PC-9 (cell line): ENCODE results near the gene ZNF764. TPM values are rescaled to one million over a fixed set of nuclear protein-coding genes. Genes with fewer than 3 reads are reported as not detected.

ENCODE experiments used
- BruUV-seq: library from RNA; stranded (reverse); fragments of 400-500 nt; replicated peaks from 2 replicates; lab custom pipeline; 2021; lab: Mats Ljungman, UMichigan
- CTCF ChIA-PET: fragments of 300-600 bp; sonication (Branson Sonifier 250); formaldehyde crosslinking; loops from one replicate; lab custom pipeline; 2022; ENCODE audit warnings: antibody characterized with exemption; lab: Charles Lee
- POLR2A ChIA-PET: fragments of 300-600 bp; sonication (Branson Sonifier 250); formaldehyde crosslinking; loops from one replicate; lab custom pipeline; 2022; ENCODE audit warnings: antibody characterized with exemption; ENCODE audit not compliant: unreplicated experiment; lab: Charles Lee
- DNase-seq, 2 experiments: peaks; one replicate each; pipeline versions ENCODE4 v3.0.0 to v3.0.0-alpha.2; 2015 to 2022; ENCODE audit warnings: mixed read lengths in 1 of 2
- H2AFZ ChIP-seq: fragments of 200-600 bp; sonication (generic); 2 replicates; pipeline ENCODE4 v1.8.1; 2017; ENCODE audit warnings: antibody characterized with exemption
- H3F3A ChIP-seq: fragments of 200-600 bp; sonication (generic); 2 replicates; pipeline ENCODE4 v1.8.1; 2017; ENCODE audit warnings: antibody characterized with exemption, mild to moderate bottlenecking, low read depth; ENCODE audit not compliant: insufficient read depth
- H3K27ac ChIP-seq: fragments of 200-600 bp; sonication (generic); 2 replicates; pipeline ENCODE4 v1.6.1; 2016; ENCODE audit warnings: mixed run types
- H3K27me3 ChIP-seq: fragments of 200-600 bp; sonication (generic); 2 replicates; pipeline ENCODE4 v1.6.1; 2016; ENCODE audit warnings: low read depth, mixed run types; ENCODE audit not compliant: insufficient read depth
- H3K36me3 ChIP-seq: fragments of 200-600 bp; sonication (generic); 2 replicates; pipeline ENCODE4 v1.6.1; 2016; ENCODE audit warnings: low read depth, mixed run types
- H3K4me1 ChIP-seq: fragments of 200-600 bp; sonication (generic); replicated peaks from 2 replicates; pipeline ENCODE4 v1.6.1; 2016; ENCODE audit warnings: mixed run types; ENCODE audit not compliant: insufficient read depth
- H3K4me2 ChIP-seq: fragments of 200-600 bp; sonication (generic); 2 replicates; pipeline ENCODE4 v1.6.1; 2017; ENCODE audit warnings: mixed run types
- H3K4me3 ChIP-seq: fragments of 200-600 bp; sonication (generic); 2 replicates; pipeline ENCODE4 v1.6.1; 2016; ENCODE audit warnings: mixed run types
- H3K79me2 ChIP-seq: fragments of 200-600 bp; sonication (generic); 2 replicates; pipeline ENCODE4 v1.6.1; 2017; ENCODE audit warnings: low read depth, mixed run types
- H3K9me2 ChIP-seq: fragments of 200-600 bp; sonication (generic); 2 replicates; pipeline ENCODE4 v1.8.1; 2017; ENCODE audit warnings: mild to moderate bottlenecking; ENCODE audit not compliant: insufficient read depth
- H3K9me3 ChIP-seq: fragments of 200-600 bp; sonication (generic); 2 replicates; pipeline ENCODE4 v1.8.1; 2016; ENCODE audit warnings: low read depth; ENCODE audit not compliant: insufficient read depth
- H4K20me1 ChIP-seq: fragments of 200-600 bp; sonication (generic); 2 replicates; pipeline ENCODE4 v1.8.1; 2017; ENCODE audit not compliant: insufficient read depth
- EZH2 ChIP-seq: fragments of 200-600 bp; sonication (generic); IDR thresholded peaks from 2 replicates; pipeline ENCODE4 v1.8.0; 2017; ENCODE audit warnings: antibody characterized with exemption, low read depth
- intact Hi-C: fragments of 100-400 bp; cut with micrococcal nuclease; formaldehyde crosslinking; loops from one replicate; pipeline ENCODE4 v1.10.0; 2022; ENCODE audit not compliant: unreplicated experiment
- total RNA-seq: library from RNA; stranded (reverse); gene quantifications from 2 replicates; pipeline ENCODE4 v1.2.3, GENCODE V29; 2021
- TF ChIP-seq, protein P1 (sequence below): fragments of 200-600 bp; sonication (generic); conservative IDR thresholded peaks from 2 replicates; pipeline ENCODE4 v1.6.1; 2017; ENCODE audit warnings: mixed run types, antibody characterized with exemption, mild to moderate bottlenecking, moderate library complexity

Gene ZNF764
- total RNA-seq, 1 experiment from 2014 or later = 12.3 TPM

GRCh38 chr16:30533748-30534367 lies 24.3 kb downstream of the ZNF764 start:
- Histone ChIP-seq H3K4me1 (peaks cover 31% of the 10 kb centered on the region), H3K27me3 (no peaks in the 10 kb centered on the region), H3K27ac (peak overlapping the region; percentile 57), H2AFZ (peak overlapping the region; percentile 92), H3K79me2 (peaks cover 53% of the 10 kb centered on the region), H3K9me3 (no peaks in the 10 kb centered on the region), H3K36me3 (0 out of 2 replicates have a peak, but pooled peaks cover 13% of the 10 kb centered on the region), H3F3A (peaks cover 22% of the 10 kb centered on the region), H3K4me2 (peak overlapping the region; percentile 90), H3K4me3 (peak overlapping the region; percentile 73), H3K9me2 (no peaks in the 10 kb centered on the region), H4K20me1 (no peaks in the 10 kb centered on the region)
- POLR2A ChIA-PET = interaction anchor here (0.6 to 3.2 kb wide), 3 partner anchors 21 to 54 kb away, joined by 3 to 21 read pairs (median 7); partner anchors contain the start of gene ZNF764
- intact Hi-C loops = loop anchor here (1.0 to 2.0 kb wide), 2 partner anchors 24 to 101 kb away; partner anchors contain the start of gene ZNF764
- TF ChIP-seq, protein P1, sequence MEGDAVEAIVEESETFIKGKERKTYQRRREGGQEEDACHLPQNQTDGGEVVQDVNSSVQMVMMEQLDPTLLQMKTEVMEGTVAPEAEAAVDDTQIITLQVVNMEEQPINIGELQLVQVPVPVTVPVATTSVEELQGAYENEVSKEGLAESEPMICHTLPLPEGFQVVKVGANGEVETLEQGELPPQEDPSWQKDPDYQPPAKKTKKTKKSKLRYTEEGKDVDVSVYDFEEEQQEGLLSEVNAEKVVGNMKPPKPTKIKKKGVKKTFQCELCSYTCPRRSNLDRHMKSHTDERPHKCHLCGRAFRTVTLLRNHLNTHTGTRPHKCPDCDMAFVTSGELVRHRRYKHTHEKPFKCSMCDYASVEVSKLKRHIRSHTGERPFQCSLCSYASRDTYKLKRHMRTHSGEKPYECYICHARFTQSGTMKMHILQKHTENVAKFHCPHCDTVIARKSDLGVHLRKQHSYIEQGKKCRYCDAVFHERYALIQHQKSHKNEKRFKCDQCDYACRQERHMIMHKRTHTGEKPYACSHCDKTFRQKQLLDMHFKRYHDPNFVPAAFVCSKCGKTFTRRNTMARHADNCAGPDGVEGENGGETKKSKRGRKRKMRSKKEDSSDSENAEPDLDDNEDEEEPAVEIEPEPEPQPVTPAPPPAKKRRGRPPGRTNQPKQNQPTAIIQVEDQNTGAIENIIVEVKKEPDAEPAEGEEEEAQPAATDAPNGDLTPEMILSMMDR = no peak
- no peak for TF ChIP-seq EZH2
- CTCF ChIA-PET = interaction anchor here (1.1 to 3.1 kb wide), 3 partner anchors 24 to 104 kb away, joined by 3 to 25 read pairs (median 20); partner anchors contain the start of genes DCTPP1, ZNF689 and ZNF764
- DNase-seq = no peak
- no TSS peak for BruUV-seq

GRCh38 chr16:30533146-30533522 lies 25.0 kb downstream of the ZNF764 start:
- Histone ChIP-seq H3K4me3 (peak overlapping the region; percentile 73; the same call in 1 of the 2 replicates), H3K4me2 (peak overlapping the region; percentile 90), H3K79me2 (peaks cover 53% of the 10 kb centered on the region), H3K27ac (no peak overlapping the region), H3K36me3 (0 out of 2 replicates have a peak, but pooled peaks cover 13% of the 10 kb centered on the region), H3K9me3 (no peaks in the 10 kb centered on the region), H4K20me1 (no peaks in the 10 kb centered on the region), H2AFZ (no peak overlapping the region), H3K9me2 (no peaks in the 10 kb centered on the region), H3K27me3 (no peaks in the 10 kb centered on the region), H3F3A (peaks cover 30% of the 10 kb centered on the region), H3K4me1 (peaks cover 39% of the 10 kb centered on the region)
- BruUV-seq = no TSS peak
- intact Hi-C loops = no loop called here
- TF ChIP-seq, protein P1 = no peak
- TF ChIP-seq EZH2 = no peak
- ChIA-PET CTCF (interaction anchor here (3.1 kb wide), 1 partner anchor 25 kb away, joined by 25 read pairs; the partner anchor contains the start of gene ZNF764), POLR2A (interaction anchor here (0.6 kb wide), 2 partner anchors 55 to 101 kb away, joined by 3 to 7 read pairs; no protein-coding TSS in a partner anchor)
- no peak for DNase-seq

DNA sequence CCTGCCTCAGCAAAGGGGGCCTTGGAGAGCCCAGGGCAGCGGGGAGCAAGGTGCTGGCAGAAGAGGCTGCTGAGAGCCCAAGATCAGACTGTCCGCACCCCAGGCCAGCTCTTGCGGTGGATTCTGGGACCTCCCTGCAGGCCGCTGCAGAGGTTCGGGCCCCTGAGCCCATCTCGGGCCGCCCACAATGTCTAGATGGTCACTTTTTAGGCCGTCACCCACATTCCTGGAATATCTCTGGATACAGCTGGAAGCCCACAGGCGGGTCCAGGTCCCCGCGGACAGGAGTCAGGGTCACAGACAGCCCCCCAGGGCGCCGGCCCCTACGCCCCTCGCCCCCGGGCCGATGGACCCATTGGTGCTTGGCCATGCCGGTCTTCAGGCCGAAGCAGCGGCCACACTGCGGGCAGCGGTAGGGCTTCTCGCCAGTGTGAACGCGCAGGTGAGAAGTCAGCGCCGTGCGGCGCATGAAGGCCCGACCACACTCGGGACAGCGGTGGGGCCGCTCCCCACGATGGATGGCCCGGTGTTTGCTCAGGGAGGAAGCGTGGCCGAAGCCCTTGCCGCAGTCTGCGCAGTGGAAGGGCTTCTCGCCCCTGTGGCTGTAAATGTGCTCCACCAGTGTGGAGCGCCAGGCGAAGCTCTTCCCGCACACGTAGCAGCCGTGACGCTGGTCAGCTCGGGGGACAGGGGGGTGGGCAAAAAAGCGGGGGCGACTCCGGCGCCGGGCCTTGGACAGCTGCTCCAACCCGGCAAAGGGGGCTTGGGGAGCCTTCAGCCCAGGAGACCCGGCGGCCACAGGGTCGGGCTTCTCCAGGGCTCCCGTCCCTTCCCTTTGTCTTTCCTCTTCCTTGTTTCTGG lies 25.7 kb downstream of the ZNF764 start:
- Histone ChIP-seq H3K9me3 (no peaks in the 10 kb centered on the region), H2AFZ (no peak overlapping the region), H3K36me3 (0 out of 2 replicates have a peak, but pooled peaks cover 13% of the 10 kb centered on the region), H3K27me3 (no peaks in the 10 kb centered on the region), H3F3A (peaks cover 36% of the 10 kb centered on the region), H3K79me2 (peaks cover 53% of the 10 kb centered on the region), H3K4me2 (no peak overlapping the region), H3K9me2 (no peaks in the 10 kb centered on the region), H3K4me3 (no peak overlapping the region), H4K20me1 (no peaks in the 10 kb centered on the region), H3K4me1 (peaks cover 43% of the 10 kb centered on the region), H3K27ac (no peak overlapping the region)
- ChIA-PET CTCF (interaction anchor here (0.7 kb wide), 1 partner anchor 76 kb away, joined by 3 read pairs; no protein-coding TSS in a partner anchor), POLR2A (interaction anchor here (0.6 kb wide), 2 partner anchors 56 to 101 kb away, joined by 3 to 12 read pairs; no protein-coding TSS in a partner anchor)
- intact Hi-C loops = no loop called here
- DNase-seq = no peak
- no TSS peak for BruUV-seq
- TF ChIP-seq EZH2 = no peak
